ENCODE results near the gene FBRS.

DNA sequence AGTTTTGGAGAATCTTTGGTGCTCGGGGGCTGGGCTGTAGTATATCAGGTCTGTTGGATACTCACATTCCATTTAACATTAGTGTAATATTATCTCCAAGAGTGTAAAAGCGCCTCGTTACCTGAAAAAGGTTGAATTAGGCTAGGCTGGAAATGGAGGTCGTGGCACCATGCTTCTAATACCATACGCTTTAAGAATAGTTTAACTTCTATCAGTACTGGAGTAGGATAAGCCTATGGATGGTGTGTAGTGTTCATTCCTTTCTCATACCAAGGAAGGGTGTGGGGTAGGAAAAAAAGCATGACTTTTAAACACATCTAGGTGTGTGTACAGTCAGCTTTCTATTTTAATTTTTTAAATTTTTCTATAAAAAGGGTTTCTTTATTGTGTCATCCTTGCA lies 42.7 kb downstream of the FBRS start:
- TF ChIP-seq CTCF (IDR thresholded peaks at IDR 0.05) (no peak), POLR2A (IDR thresholded peaks at IDR 0.05) (no peak)

All from testis (tissue), 2 donors.